HEK293T (cell line): ENCODE results near the gene LTBP4.

Experiments used
- BHLHE40 ChIP-seq: fragments of 450-650 bp; IDR thresholded peaks from 2 replicates; pipeline ENCODE4 v1.6.1; 2016; ENCODE audit warnings: mild to moderate bottlenecking, moderate library complexity, borderline replicate concordance
- ELF4 ChIP-seq: fragments of 450-650 bp; IDR thresholded peaks from 2 replicates; pipeline ENCODE4 v1.6.1; 2017; ENCODE audit warnings: antibody characterized with exemption
- FOXA1 ChIP-seq: fragments of 450-650 bp; IDR thresholded peaks from 2 replicates; pipeline ENCODE4 v1.6.1; 2016; ENCODE audit warnings: mild to moderate bottlenecking
- FOXM1 ChIP-seq: fragments of 450-650 bp; IDR thresholded peaks from 2 replicates; pipeline ENCODE4 v1.6.1; 2017; ENCODE audit warnings: mild to moderate bottlenecking, borderline replicate concordance
- SP1 ChIP-seq: fragments of 450-650 bp; IDR thresholded peaks from 2 replicates; pipeline ENCODE4 v1.6.1; 2017
- SUZ12 ChIP-seq: fragments of 450-650 bp; IDR thresholded peaks from 2 replicates; pipeline ENCODE4 v1.6.1; 2016; ENCODE audit warnings: mild to moderate bottlenecking
- TARDBP ChIP-seq: fragments of 450-650 bp; IDR thresholded peaks from 2 replicates; pipeline ENCODE4 v1.6.1; 2016
- ZNF384 ChIP-seq: fragments of 450-650 bp; IDR thresholded peaks from 2 replicates; pipeline ENCODE4 v1.6.1; 2016

DNA sequence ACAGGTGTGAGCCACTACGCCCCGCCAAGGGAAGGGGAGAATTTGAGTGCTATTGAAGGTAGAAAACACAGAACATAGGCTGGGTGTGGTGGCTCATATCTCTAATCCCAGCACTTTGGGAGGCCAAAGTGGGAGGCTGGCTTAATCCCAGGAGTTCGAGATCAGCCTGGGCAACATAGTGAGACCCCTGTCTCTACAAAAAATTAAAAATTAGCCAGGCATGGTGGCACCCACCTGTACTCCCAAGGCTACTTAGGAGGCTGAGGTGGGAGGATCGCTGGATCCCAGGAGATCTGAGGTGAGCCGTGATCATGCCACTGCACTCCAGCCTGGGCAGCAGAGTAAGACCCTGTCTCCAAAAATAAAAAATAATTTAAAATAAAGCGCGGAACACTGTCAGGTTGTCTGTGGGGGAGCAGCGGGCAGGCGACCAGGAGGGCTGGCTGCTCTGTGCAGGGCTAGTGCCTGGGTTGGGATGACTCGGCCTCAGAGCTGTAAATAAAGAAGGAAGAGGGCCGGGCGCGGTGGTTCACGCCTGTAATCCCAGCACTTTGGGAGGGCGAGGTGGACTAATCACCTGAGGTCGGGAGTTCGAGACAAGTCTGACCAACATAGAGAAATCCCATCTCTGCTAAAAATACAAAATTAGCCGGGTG is 41.0 kb downstream of the LTBP4 start:
- TF ChIP-seq SUZ12 (no peak), TARDBP (no peak), ZNF384 (no peak), BHLHE40 (no peak), SP1 (no peak), ELF4 (no peak), FOXM1 (no peak), FOXA1 (no peak)
